Thyroid gland (tissue), 4 donors: Measurements from ENCODE around the gene RMI2. TPM values are rescaled to one million over a fixed set of nuclear protein-coding genes. Genes with fewer than 3 reads are reported as not detected.

ENCODE experiments used
- DNase-seq, 2 donors: peaks; one replicate each; pipeline ENCODE4 v3.0.0-alpha.2; 2019
- H3K27ac ChIP-seq, 3 donors: fragments of 200-600 bp; sonication (generic); 1 replicate in 2 of 3; 2 replicates in 1 of 3; pipeline ENCODE4 v1.5.1; 2016 to 2019; ENCODE audit warnings: mild to moderate bottlenecking in 1 of 3, moderate library complexity in 1 of 3
- H3K27me3 ChIP-seq: fragments of 200-600 bp; sonication (generic); one replicate; pipeline ENCODE4 v1.5.1; 2019
- H3K36me3 ChIP-seq, 2 donors: fragments of 200-600 bp; sonication (generic); one replicate each; pipeline ENCODE4 v1.5.1; 2016 to 2019
- H3K4me1 ChIP-seq, 2 donors: fragments of 200-600 bp; sonication (generic); one replicate each; pipeline ENCODE4 v1.5.1; 2017 to 2019
- H3K4me3 ChIP-seq, 3 donors: fragments of 200-600 bp; sonication (generic); replicated peaks in 1 of 3; 1 replicate in 2 of 3; 2 replicates in 1 of 3; pipeline ENCODE4 v1.5.1; 2016; ENCODE audit warnings: mild to moderate bottlenecking in 1 of 3
- H3K9me3 ChIP-seq: fragments of 200-600 bp; sonication (generic); one replicate; pipeline ENCODE4 v1.5.1; 2017
- CTCF ChIP-seq, 6 experiments: fragments of 200-600 bp in 3 of 6; fragments of 450-650 bp in 3 of 6; sonication (generic) in 3 of 6; IDR thresholded peaks; one replicate each; pipeline ENCODE4 v1.5.1; 2016 to 2019; ENCODE audit warnings: antibody characterized with exemption in 6 of 6, mild to moderate bottlenecking in 2 of 6, inconsistent platforms in 1 of 6, moderate library complexity in 1 of 6
- POLR2A ChIP-seq, 2 donors: fragments of 450-650 bp; IDR thresholded peaks; one replicate each; pipeline ENCODE4 v1.6.1; 2017; ENCODE audit warnings: antibody characterized with exemption in 2 of 2, mild to moderate bottlenecking in 2 of 2, moderate library complexity in 1 of 2
- WGBS, 2 donors: methylation state at CpG; one replicate each; pipeline ENCODE4 v1.1.5; 2017; 5-methylcytosine and 5-hydroxymethylcytosine counted together
- intact Hi-C: fragments of 100-400 bp; cut with DNase I; formaldehyde crosslinking; loops from one replicate; pipeline ENCODE4 v1.15.1; 2023
- total RNA-seq, 4 donors: library from RNA; depleted of rRNA; stranded (reverse); fragments of >200 nt; gene quantifications; one replicate each; pipeline ENCODE4 v1.2.3, GENCODE V29; 2016

Gene RMI2
- total RNA-seq, 4 donors from 2014 or later = 2.5 to 2.8 (median 2.6) TPM; not detected in 1

- intact Hi-C loops = no loop called here
- 61 to 64% methylated on average over 5 of the region's 5 CpGs for WGBS, 2 donors
- Histone ChIP-seq H3K36me3 (no peaks in the 10 kb centered on the region), H3K9me3 (no peaks in the 10 kb centered on the region), H3K4me1 (peaks cover 0 to 8% of the 10 kb centered on the region in 2 donors), H3K4me3 (no peak overlapping the region), H3K27ac (no peak overlapping the region), H3K27me3 (no peaks in the 10 kb centered on the region)
- TF ChIP-seq CTCF (IDR thresholded peaks at IDR 0.05) (no peak), POLR2A (IDR thresholded peaks at IDR 0.05) (no peak)
- no peak for DNase-seq
These were observed 3.0 kb upstream of the RMI2 start for GRCh38 chr16:11342021-11342855.

GRCh38 chr16:11346700-11347319 lies 1.6 kb downstream of the RMI2 start:
- intact Hi-C loops = loop anchor here (5.0 kb wide), 1 partner anchor 90 kb away; the partner anchor contains the start of gene SOCS1
- DNase-seq = no peak
- Histone ChIP-seq H3K4me3 (no peak overlapping the region), H3K4me1 (peaks cover 8 to 21% of the 10 kb centered on the region in 2 donors), H3K27me3 (no peaks in the 10 kb centered on the region), H3K27ac (no peak overlapping the region), H3K36me3 (no peaks in the 10 kb centered on the region), H3K9me3 (no peaks in the 10 kb centered on the region)
- WGBS, 2 donors = 80 to 97% methylated on average over 6 to 9 of the region's 9 CpGs
- TF ChIP-seq POLR2A (IDR thresholded peaks at IDR 0.05) = no peak
- TF ChIP-seq CTCF (IDR thresholded peaks at IDR 0.05) = no peak

DNA sequence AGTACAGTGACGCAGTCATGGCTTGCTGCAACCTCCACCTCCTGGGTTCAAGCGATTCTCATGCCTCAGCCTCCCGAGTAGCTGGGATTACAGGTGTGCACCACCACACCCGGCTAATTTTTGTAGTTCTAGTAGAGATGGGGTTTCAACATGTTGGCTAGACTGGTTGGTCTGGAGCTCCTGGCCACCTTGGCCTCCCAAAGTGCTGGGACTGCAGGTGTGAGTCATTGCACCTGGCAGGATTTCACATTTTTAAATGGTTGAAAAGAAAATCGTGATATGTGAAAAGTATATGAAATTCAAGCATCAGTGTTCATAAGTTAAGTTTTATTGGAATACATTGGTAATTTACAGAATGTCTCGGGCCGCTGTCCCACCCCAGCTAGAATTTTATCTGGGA lies 2.6 kb downstream of the RMI2 start:
- WGBS, 2 donors = 95 to 98% methylated on average over 7 of the region's 7 CpGs
- Histone ChIP-seq H3K9me3 (no peaks in the 10 kb centered on the region), H3K4me3 (no peak overlapping the region), H3K36me3 (no peaks in the 10 kb centered on the region), H3K27ac (no peak overlapping the region), H3K27me3 (no peaks in the 10 kb centered on the region), H3K4me1 (peaks cover 8 to 21% of the 10 kb centered on the region in 2 donors)
- intact Hi-C loops = loop anchor here (5.0 kb wide), 1 partner anchor 91 kb away; the partner anchor contains the start of gene SOCS1
- DNase-seq = no peak
- no peak for TF ChIP-seq POLR2A (IDR thresholded peaks at IDR 0.05)
- no peak for TF ChIP-seq CTCF (IDR thresholded peaks at IDR 0.05)

DNA sequence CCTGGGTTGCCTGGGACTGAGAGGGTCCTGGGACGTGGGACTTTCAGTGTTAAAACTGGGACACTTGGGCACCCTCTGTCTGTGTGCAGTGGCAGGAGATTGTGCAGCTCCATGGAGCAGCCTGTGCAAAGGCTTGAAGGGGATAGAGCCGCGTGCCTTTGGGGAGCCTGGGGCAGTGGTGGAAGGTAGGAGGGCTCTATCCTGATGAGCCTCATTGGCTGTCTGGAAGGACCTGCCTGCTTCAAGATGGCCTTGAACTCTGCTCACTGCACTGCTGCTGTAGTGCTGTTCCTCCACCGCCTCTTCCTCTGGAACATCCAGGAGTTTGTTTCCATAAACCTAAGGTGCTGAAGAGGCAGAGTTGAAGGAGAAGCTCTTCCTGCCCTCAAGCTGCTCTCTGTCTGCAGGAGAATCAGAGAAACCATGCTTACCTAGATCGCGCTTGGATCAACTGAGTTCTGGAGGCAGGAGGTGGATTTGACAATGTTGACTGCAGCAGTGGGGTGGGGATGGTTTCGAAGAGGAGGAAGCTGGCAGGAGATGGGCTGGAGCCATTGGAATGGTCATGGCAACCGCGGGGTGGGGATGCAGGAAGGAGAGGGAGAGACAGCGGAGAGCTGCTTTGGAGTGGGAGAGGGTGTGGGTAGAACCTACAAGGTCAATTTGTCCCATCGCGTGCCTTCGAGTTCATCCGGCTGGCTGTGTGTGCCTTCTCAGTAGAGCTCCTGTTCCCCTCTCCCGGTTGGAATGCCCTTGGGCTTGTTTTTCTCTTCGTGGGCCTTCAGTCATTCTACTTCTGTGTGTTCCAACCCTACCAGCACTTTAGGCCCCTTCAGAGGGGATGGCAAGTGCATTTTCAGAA lies 3.7 kb downstream of the RMI2 start:
- no peaks in the 10 kb centered on the region for H3K27me3 ChIP-seq
- 84 to 85% methylated on average over 16 of the region's 16 CpGs for WGBS, 2 donors
- H3K9me3 ChIP-seq = no peaks in the 10 kb centered on the region
- peak overlapping the region; percentile 46 to 90 (median 56) for H3K27ac ChIP-seq
- no peak for DNase-seq
- no peaks in the 10 kb centered on the region for H3K36me3 ChIP-seq
- intact Hi-C loops = loop anchor here (5.0 kb wide), 1 partner anchor 92 kb away; the partner anchor contains the start of gene SOCS1
- no peak for TF ChIP-seq POLR2A (IDR thresholded peaks at IDR 0.05)
- TF ChIP-seq CTCF (IDR thresholded peaks at IDR 0.05) = no peak
- no peak overlapping the region for H3K4me3 ChIP-seq
- H3K4me1 ChIP-seq = peaks cover 8 to 21% of the 10 kb centered on the region in 2 donors
